Smooth muscle cell of trachea (primary cell): ENCODE data around the gene CCL18. TPM values are rescaled to one million over a fixed set of nuclear protein-coding genes. Genes with fewer than 3 reads are reported as not detected.

Experiments
- total RNA-seq: library from RNA; depleted of rRNA; stranded (reverse); fragments of >200 nt; gene quantifications from 2 replicates; pipeline ENCODE4 v1.2.1, GENCODE V29; 2014

CCL18 gene
- not detected in 2 replicates for total RNA-seq

GRCh38 chr17:36063786-36064541, at the start of gene CCL18:
Gene CCL18 (plus strand): TSS chr17:36064272. CDS start chr17:36064343, 71 bp downstream.

GRCh38 chr17:36017799-36018198, 46.3 kb upstream of the CCL18 start, which contains the start of gene CCL23:
Gene CCL23 (minus strand): TSS chr17:36017972. CDS start chr17:36017897, 75 bp downstream.

GRCh38 chr17:36089888-36090836, 26.1 kb downstream of the CCL18 start, which contains the start of gene CCL3:
Gene CCL3 (minus strand): TSS chr17:36090143. CDS start chr17:36090058, 85 bp downstream.

GRCh38 chr17:36103401-36103975, 39.4 kb downstream of the CCL18 start, which contains the start of gene CCL4:
Gene CCL4 (plus strand): TSS chr17:36103827. CDS start chr17:36103906, 79 bp downstream.

Other genes starting within 250 kb of the CCL18 start
- not detected in 2 replicates for gene HEATR9, start 195.4 kb upstream of the CCL18 start, total RNA-seq
- 0.50 TPM in 1 of 2 replicates, not detected in the other for gene CCL5, start 183.9 kb upstream of the CCL18 start, total RNA-seq
- gene RDM1, start 133.5 kb upstream of the CCL18 start, total RNA-seq, result 0.66 and 0.87 TPM in 2 replicates
- not detected in 2 replicates for gene LYZL6, start 120.6 kb upstream of the CCL18 start, total RNA-seq
- not detected in 2 replicates for gene CCL16, start 82.8 kb upstream of the CCL18 start, total RNA-seq
- gene CCL14, start 77.5 kb upstream of the CCL18 start, total RNA-seq, result under 0.01 TPM in 1 of 2 replicates, not detected in the other
- gene CCL15, start 62.7 kb upstream of the CCL18 start, total RNA-seq, result not detected in 2 replicates
- gene CCL23, start 46.3 kb upstream of the CCL18 start, total RNA-seq, result not detected in 2 replicates
- not detected in 2 replicates for gene CCL3, start 25.9 kb downstream of the CCL18 start, total RNA-seq
- not detected in 2 replicates for gene CCL4, start 39.6 kb downstream of the CCL18 start, total RNA-seq
- gene TBC1D3B, start 112.4 kb downstream of the CCL18 start, total RNA-seq, result 1.5 and 3.6 TPM in 2 replicates
- gene CCL3L1, start 132.5 kb downstream of the CCL18 start, total RNA-seq, result not detected in 2 replicates
- gene CCL4L2, start 146.8 kb downstream of the CCL18 start, total RNA-seq, result not detected in 2 replicates
- gene TBC1D3I, start 200.3 kb downstream of the CCL18 start, total RNA-seq, result not detected in 2 replicates